Hepatocyte (in vitro differentiated cells): Measurements from ENCODE around the gene TAS2R60.

Experiments
- CTCF ChIP-seq: fragments of 200-600 bp; sonication (generic); IDR thresholded peaks from 2 replicates; pipeline ENCODE4 v1.5.1; 2016; ENCODE audit warnings: antibody characterized with exemption, mild to moderate bottlenecking; ENCODE audit not compliant: poor library complexity
- EZH2 ChIP-seq: fragments of 200-600 bp; sonication (generic); IDR thresholded peaks from 2 replicates; pipeline ENCODE4 v1.6.1; 2016; ENCODE audit warnings: antibody characterized with exemption, mild to moderate bottlenecking, borderline replicate concordance
- EZH2phosphoT487 ChIP-seq: fragments of 200-600 bp; sonication (generic); IDR thresholded peaks from one replicate; pipeline ENCODE4 v1.6.1; 2018; ENCODE audit warnings: antibody characterized with exemption, mild to moderate bottlenecking, low read depth, moderate library complexity; ENCODE audit not compliant: unreplicated experiment, severe bottlenecking

DNA sequence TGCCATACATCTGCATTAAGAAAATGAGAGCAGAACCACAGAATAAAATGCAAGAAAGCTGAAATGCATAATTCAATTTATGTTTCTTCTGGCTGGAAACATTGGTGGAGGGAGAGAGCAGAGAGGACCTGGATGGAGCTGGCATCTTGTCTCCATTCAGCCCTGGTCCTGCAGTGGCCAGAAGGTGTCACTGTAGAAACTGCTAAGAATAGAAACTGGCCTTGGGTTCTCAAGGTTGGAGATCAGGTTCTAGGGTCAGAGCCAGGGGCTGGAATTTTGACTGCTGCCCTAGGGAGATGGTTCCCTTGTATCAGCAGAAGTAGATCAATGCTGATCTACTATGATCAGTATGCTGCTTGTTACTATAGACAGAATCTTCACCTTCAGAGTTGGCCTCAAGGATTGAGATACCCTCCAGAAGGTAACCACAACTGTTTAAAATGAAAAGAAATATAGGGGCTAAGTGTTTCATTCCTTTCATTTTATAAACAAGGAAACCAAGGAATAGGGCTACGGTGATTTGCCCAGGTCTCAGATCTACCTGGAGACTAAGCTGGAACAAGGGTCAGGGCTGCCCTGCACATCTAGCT is 47.6 kb downstream of the TAS2R60 start:
- TF ChIP-seq CTCF, result peak; percentile 57
- TF ChIP-seq EZH2phosphoT487, result no peak
- no peak for TF ChIP-seq EZH2
